HL-60 (cell line): ENCODE measurements around the gene TMEM52B.

Source experiments
- GABPA ChIP-seq: IDR thresholded peaks from 2 replicates; pipeline ENCODE4 v1.6.1; 2012; ENCODE audit warnings: low read depth
- POLR2AphosphoS5 ChIP-seq: IDR thresholded peaks from 2 replicates; pipeline ENCODE4 v1.6.1; 2012; ENCODE audit warnings: low read depth
- TF ChIP-seq, protein P1 (sequence below): IDR thresholded peaks from one replicate; pipeline ENCODE4 v1.5.1; 2011; ENCODE audit warnings: low read length, control low read depth, inconsistent platforms; ENCODE audit not compliant: insufficient read depth
- TF ChIP-seq, protein P2 (sequence below): IDR thresholded peaks from 2 replicates; pipeline ENCODE4 v1.6.1; 2012; ENCODE audit warnings: low read depth; ENCODE audit not compliant: insufficient replicate concordance

DNA sequence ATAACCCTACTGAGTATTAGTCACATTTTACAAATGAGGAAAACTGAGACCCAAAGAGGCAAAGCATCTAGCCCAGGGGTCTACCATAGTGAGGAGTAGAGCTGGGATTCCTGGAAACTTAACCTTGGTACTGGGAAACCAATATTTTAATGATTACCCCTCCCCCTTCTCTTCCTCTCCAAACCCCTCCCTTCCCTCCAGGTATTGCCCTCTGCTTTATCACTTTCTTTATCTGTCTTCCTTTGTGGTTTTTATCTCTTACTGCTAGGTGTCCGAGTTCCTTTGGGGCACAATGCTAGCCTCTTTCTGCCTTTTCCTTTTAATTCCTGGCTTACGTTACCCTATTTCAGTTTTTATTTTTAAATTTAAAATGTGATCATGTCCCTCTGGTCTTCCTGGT lies 36.6 kb downstream of the TMEM52B start:
- TF ChIP-seq, protein P1, sequence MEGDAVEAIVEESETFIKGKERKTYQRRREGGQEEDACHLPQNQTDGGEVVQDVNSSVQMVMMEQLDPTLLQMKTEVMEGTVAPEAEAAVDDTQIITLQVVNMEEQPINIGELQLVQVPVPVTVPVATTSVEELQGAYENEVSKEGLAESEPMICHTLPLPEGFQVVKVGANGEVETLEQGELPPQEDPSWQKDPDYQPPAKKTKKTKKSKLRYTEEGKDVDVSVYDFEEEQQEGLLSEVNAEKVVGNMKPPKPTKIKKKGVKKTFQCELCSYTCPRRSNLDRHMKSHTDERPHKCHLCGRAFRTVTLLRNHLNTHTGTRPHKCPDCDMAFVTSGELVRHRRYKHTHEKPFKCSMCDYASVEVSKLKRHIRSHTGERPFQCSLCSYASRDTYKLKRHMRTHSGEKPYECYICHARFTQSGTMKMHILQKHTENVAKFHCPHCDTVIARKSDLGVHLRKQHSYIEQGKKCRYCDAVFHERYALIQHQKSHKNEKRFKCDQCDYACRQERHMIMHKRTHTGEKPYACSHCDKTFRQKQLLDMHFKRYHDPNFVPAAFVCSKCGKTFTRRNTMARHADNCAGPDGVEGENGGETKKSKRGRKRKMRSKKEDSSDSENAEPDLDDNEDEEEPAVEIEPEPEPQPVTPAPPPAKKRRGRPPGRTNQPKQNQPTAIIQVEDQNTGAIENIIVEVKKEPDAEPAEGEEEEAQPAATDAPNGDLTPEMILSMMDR: no peak
- TF ChIP-seq, protein P2, sequence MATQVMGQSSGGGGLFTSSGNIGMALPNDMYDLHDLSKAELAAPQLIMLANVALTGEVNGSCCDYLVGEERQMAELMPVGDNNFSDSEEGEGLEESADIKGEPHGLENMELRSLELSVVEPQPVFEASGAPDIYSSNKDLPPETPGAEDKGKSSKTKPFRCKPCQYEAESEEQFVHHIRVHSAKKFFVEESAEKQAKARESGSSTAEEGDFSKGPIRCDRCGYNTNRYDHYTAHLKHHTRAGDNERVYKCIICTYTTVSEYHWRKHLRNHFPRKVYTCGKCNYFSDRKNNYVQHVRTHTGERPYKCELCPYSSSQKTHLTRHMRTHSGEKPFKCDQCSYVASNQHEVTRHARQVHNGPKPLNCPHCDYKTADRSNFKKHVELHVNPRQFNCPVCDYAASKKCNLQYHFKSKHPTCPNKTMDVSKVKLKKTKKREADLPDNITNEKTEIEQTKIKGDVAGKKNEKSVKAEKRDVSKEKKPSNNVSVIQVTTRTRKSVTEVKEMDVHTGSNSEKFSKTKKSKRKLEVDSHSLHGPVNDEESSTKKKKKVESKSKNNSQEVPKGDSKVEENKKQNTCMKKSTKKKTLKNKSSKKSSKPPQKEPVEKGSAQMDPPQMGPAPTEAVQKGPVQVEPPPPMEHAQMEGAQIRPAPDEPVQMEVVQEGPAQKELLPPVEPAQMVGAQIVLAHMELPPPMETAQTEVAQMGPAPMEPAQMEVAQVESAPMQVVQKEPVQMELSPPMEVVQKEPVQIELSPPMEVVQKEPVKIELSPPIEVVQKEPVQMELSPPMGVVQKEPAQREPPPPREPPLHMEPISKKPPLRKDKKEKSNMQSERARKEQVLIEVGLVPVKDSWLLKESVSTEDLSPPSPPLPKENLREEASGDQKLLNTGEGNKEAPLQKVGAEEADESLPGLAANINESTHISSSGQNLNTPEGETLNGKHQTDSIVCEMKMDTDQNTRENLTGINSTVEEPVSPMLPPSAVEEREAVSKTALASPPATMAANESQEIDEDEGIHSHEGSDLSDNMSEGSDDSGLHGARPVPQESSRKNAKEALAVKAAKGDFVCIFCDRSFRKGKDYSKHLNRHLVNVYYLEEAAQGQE: no peak
- no peak for TF ChIP-seq POLR2AphosphoS5
- TF ChIP-seq GABPA: no peak
